SK-N-SH (cell line): ENCODE measurements around the gene ZNF197. TPM values are rescaled to one million over a fixed set of nuclear protein-coding genes. Genes with fewer than 3 reads are reported as not detected.

ENCODE experiments used
- CTCF ChIA-PET: fragments of 300-600, 350-600 bp; formaldehyde crosslinking; extraction: SDS; loops from one replicate; lab custom pipeline; 2021; lab: Yijun Ruan, JAX
- POLR2A ChIA-PET: fragments of 350-600 bp; sonication (Branson Sonifier 250); formaldehyde crosslinking; extraction: SDS; loops from one replicate; lab custom pipeline; 2020; ENCODE audit warnings: antibody characterized with exemption, inconsistent platforms; lab: Yijun Ruan, JAX
- DNase-seq: peaks from one replicate; pipeline ENCODE4 v3.0.0; 2012
- H2AFZ ChIP-seq: fragments of 200-600 bp; sonication (generic); 2 replicates; pipeline ENCODE4 v1.8.1; 2016; ENCODE audit warnings: antibody characterized with exemption, mild to moderate bottlenecking, low read depth
- H3F3A ChIP-seq: fragments of 200-600 bp; sonication (generic); replicated peaks from 2 replicates; pipeline ENCODE3; 2016; ENCODE audit warnings: antibody characterized with exemption, mild to moderate bottlenecking; ENCODE audit not compliant: insufficient read depth
- H3K27ac ChIP-seq, 2 experiments: fragments of 200-500 bp in 1 of 2; fragments of 200-600 bp in 1 of 2; sonication (Bioruptor generic) in 1 of 2; sonication (generic), shearing (Covaris generic) in 1 of 2; 2 replicates each; pipeline versions ENCODE4 v1.5.1 to v1.6.1; 2014 to 2016; ENCODE audit warnings: low read depth in 2 of 2, inconsistent platforms in 1 of 2, low read length in 1 of 2, mild to moderate bottlenecking in 1 of 2, mixed read lengths in 1 of 2
- H3K27me3 ChIP-seq: fragments of 200-600 bp; sonication (generic), shearing (Covaris generic); 2 replicates; pipeline ENCODE4 v1.6.1; 2016; ENCODE audit warnings: mixed run types; ENCODE audit not compliant: insufficient read depth
- H3K36me3 ChIP-seq, 2 experiments: fragments of 200-500 bp in 1 of 2; fragments of 200-600 bp in 1 of 2; sonication (Bioruptor generic) in 1 of 2; sonication (generic) in 1 of 2; replicated peaks in 1 of 2; 2 replicates each; pipeline versions ENCODE3 to v1.5.1; 2014 to 2016; ENCODE audit warnings: low read length in 1 of 2, mild to moderate bottlenecking in 1 of 2; ENCODE audit not compliant: insufficient read depth in 2 of 2, control insufficient read depth in 1 of 2
- H3K4me1 ChIP-seq, 2 experiments: fragments of 200-500 bp in 1 of 2; fragments of 200-600 bp in 1 of 2; sonication (Bioruptor generic) in 1 of 2; sonication (generic), shearing (Covaris generic) in 1 of 2; 2 replicates each; pipeline versions ENCODE4 v1.5.1 to v1.6.1; 2014 to 2016; ENCODE audit warnings: low read depth in 1 of 2, low read length in 1 of 2, mixed run types in 1 of 2; ENCODE audit not compliant: insufficient read depth in 2 of 2, control insufficient read depth in 1 of 2
- H3K4me2 ChIP-seq: fragments of 200-600 bp; sonication (generic), shearing (Covaris generic); 2 replicates; pipeline ENCODE4 v1.6.1; 2017; ENCODE audit warnings: mixed run types
- H3K4me3 ChIP-seq, 2 experiments: fragments of 200-500 bp in 1 of 2; fragments of 200-600 bp in 1 of 2; sonication (Bioruptor generic) in 1 of 2; sonication (generic), shearing (Covaris generic) in 1 of 2; 2 replicates each; pipeline versions ENCODE4 v1.5.1 to v1.8.1; 2014 to 2016; ENCODE audit warnings: low read depth in 2 of 2, inconsistent platforms in 1 of 2, low read length in 1 of 2, mild to moderate bottlenecking in 1 of 2, mixed read lengths in 1 of 2, moderate library complexity in 1 of 2
- H3K79me2 ChIP-seq: fragments of 200-600 bp; sonication (generic); 2 replicates; pipeline ENCODE4 v1.8.1; 2017; ENCODE audit warnings: mild to moderate bottlenecking; ENCODE audit not compliant: insufficient read depth
- H3K9ac ChIP-seq: fragments of 200-600 bp; sonication (generic); 2 replicates; pipeline ENCODE4 v1.6.1; 2017; ENCODE audit warnings: mixed run types
- H3K9me2 ChIP-seq: fragments of 200-600 bp; sonication (generic); 2 replicates; pipeline ENCODE4 v1.6.1; 2017; ENCODE audit warnings: mixed run types
- H3K9me3 ChIP-seq: fragments of 200-600 bp; sonication (generic); 2 replicates; pipeline ENCODE4 v1.6.1; 2017; ENCODE audit warnings: mixed run types, mild to moderate bottlenecking, moderate library complexity
- H4K20me1 ChIP-seq: fragments of 200-600 bp; sonication (generic); 2 replicates; pipeline ENCODE4 v1.6.1; 2017; ENCODE audit warnings: mild to moderate bottlenecking, mixed run types; ENCODE audit not compliant: insufficient read depth
- CTCF ChIP-seq: fragments of 200-600 bp; sonication (generic); IDR thresholded peaks from 2 replicates; pipeline ENCODE4 v1.6.1; 2017; ENCODE audit warnings: antibody characterized with exemption, mild to moderate bottlenecking, moderate library complexity
- ELF1 ChIP-seq: IDR thresholded peaks from 2 replicates; pipeline ENCODE4 v1.4.0; 2012
- EP300 ChIP-seq, 2 experiments: IDR thresholded peaks; 2 replicates each; pipeline versions ENCODE4 v1.4.0 to v1.6.1; 2012; ENCODE audit warnings: borderline replicate concordance in 1 of 2, low read depth in 1 of 2, low read length in 1 of 2
- EZH2phosphoT487 ChIP-seq: fragments of 200-600 bp; sonication (generic); IDR thresholded peaks from 2 replicates; pipeline ENCODE4 v1.6.1; 2017; ENCODE audit warnings: low read depth, mixed run types, mild to moderate bottlenecking, antibody characterized with exemption, moderate library complexity, borderline replicate concordance
- FOXJ3 ChIP-seq: sonication (generic); formaldehyde crosslinking; IDR thresholded peaks from 2 replicates; pipeline ENCODE4 v1.5.1; 2020; ENCODE audit warnings: mild to moderate bottlenecking, missing genetic modification reagents
- FOXM1 ChIP-seq: IDR thresholded peaks from 2 replicates; pipeline ENCODE4 v1.4.0; 2012; ENCODE audit warnings: low read depth, mild to moderate bottlenecking
- GABPA ChIP-seq: IDR thresholded peaks from 2 replicates; pipeline ENCODE4 v1.4.0; 2012; ENCODE audit warnings: low read depth, mild to moderate bottlenecking
- GATA2 ChIP-seq: sonication (generic); formaldehyde crosslinking; IDR thresholded peaks from 2 replicates; pipeline ENCODE4 v1.5.0; 2020; ENCODE audit warnings: mild to moderate bottlenecking, missing genetic modification reagents
- MXI1 ChIP-seq: IDR thresholded peaks from 2 replicates; pipeline ENCODE4 v1.6.1; 2012; ENCODE audit warnings: mild to moderate bottlenecking, low read depth, low read length, improper control_type of control experiment
- NFIC ChIP-seq: IDR thresholded peaks from 2 replicates; pipeline ENCODE4 v1.4.0; 2012; ENCODE audit warnings: borderline replicate concordance
- RAD21 ChIP-seq: IDR thresholded peaks from 2 replicates; pipeline ENCODE4 v1.6.1; 2012; ENCODE audit warnings: mild to moderate bottlenecking, low read length
- REST ChIP-seq: IDR thresholded peaks from 2 replicates; pipeline ENCODE4 v1.6.1; 2012; ENCODE audit warnings: mild to moderate bottlenecking, low read depth, low read length, moderate library complexity
- RFX5 ChIP-seq: IDR thresholded peaks from 2 replicates; pipeline ENCODE4 v1.6.1; 2012; ENCODE audit warnings: mild to moderate bottlenecking, improper control_type of control experiment, low read length
- TAF1 ChIP-seq: IDR thresholded peaks from 2 replicates; pipeline ENCODE4 v1.6.1; 2012; ENCODE audit warnings: low read depth, mild to moderate bottlenecking, low read length, moderate library complexity, borderline replicate concordance
- TCF12 ChIP-seq: IDR thresholded peaks from 2 replicates; pipeline ENCODE4 v1.4.0; 2012
- TEAD4 ChIP-seq: IDR thresholded peaks from 2 replicates; pipeline ENCODE4 v1.4.0; 2012; ENCODE audit warnings: mild to moderate bottlenecking, borderline replicate concordance; ENCODE audit not compliant: insufficient read depth
- USF1 ChIP-seq: IDR thresholded peaks from 2 replicates; pipeline ENCODE4 v1.4.0; 2012; ENCODE audit warnings: low read depth, borderline replicate concordance
- YY1 ChIP-seq: IDR thresholded peaks from 2 replicates; pipeline ENCODE4 v1.4.0; 2012; ENCODE audit warnings: low read depth, mild to moderate bottlenecking
- WGBS: methylation state at CpG from one replicate; pipeline ENCODE4 v1.1.6; 2017; ENCODE audit warnings: low lambda C conversion rate; 5-methylcytosine and 5-hydroxymethylcytosine counted together
- polyA plus RNA-seq, 3 experiments: library from polyadenylated mRNA; depleted of rRNA; stranded (reverse); fragments of >200 nt; gene quantifications; 2 replicates each; pipeline ENCODE4 v1.2.3, GENCODE V29; 2012
- TF ChIP-seq, protein P1 (sequence below): IDR thresholded peaks from 2 replicates; pipeline ENCODE4; 2012
- TF ChIP-seq, protein P2 (sequence below): IDR thresholded peaks from 2 replicates; pipeline ENCODE4 v1.4.0; 2012; ENCODE audit warnings: low read depth

Gene ZNF197
- polyA plus RNA-seq, 1 of the 3 experiments (the other 2 are of a cell fraction): 4.3 TPM

- 91% methylated on average over 2 of the region's 2 CpGs for WGBS
- H3K4me2 ChIP-seq: no peak overlapping the region
- H3K9me3 ChIP-seq: no peaks in the 10 kb centered on the region
- no peak overlapping the region for H3K27ac ChIP-seq
- H3F3A ChIP-seq: no peaks in the 10 kb centered on the region
- H2AFZ ChIP-seq: no peak overlapping the region
- no peaks in the 10 kb centered on the region for H3K27me3 ChIP-seq
- no peaks in the 10 kb centered on the region for H3K9me2 ChIP-seq
- no peak overlapping the region for H3K9ac ChIP-seq
- H4K20me1 ChIP-seq: no peaks in the 10 kb centered on the region
- CTCF ChIA-PET: no interaction called here
- no peak overlapping the region for H3K4me3 ChIP-seq
- H3K79me2 ChIP-seq: no peaks in the 10 kb centered on the region
- H3K36me3 ChIP-seq: peaks cover 0 to 20% of the 10 kb centered on the region in 2 experiments
- no peaks in the 10 kb centered on the region for H3K4me1 ChIP-seq
- TF ChIP-seq TCF12 (no peak), GABPA (no peak), TEAD4 (no peak), MXI1 (no peak), GATA2 (no peak), ELF1 (no peak), FOXM1 (no peak), EP300 (IDR thresholded peaks at IDR 0.05; ENCODE audit: borderline replicate concordance in 1 of 2, low read depth in 1 of 2, low read length in 1 of 2) (no peak), EZH2phosphoT487 (no peak), FOXJ3 (CRISPR knock-in tag) (no peak), TAF1 (no peak), REST (no peak), USF1 (no peak), NFIC (no peak), RAD21 (no peak), YY1 (no peak), CTCF (no peak), RFX5 (no peak)
- TF ChIP-seq, protein P1, sequence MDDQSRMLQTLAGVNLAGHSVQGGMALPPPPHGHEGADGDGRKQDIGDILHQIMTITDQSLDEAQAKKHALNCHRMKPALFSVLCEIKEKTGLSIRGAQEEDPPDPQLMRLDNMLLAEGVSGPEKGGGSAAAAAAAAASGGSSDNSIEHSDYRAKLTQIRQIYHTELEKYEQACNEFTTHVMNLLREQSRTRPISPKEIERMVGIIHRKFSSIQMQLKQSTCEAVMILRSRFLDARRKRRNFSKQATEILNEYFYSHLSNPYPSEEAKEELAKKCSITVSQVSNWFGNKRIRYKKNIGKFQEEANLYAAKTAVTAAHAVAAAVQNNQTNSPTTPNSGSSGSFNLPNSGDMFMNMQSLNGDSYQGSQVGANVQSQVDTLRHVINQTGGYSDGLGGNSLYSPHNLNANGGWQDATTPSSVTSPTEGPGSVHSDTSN: no peak
- TF ChIP-seq, protein P2, sequence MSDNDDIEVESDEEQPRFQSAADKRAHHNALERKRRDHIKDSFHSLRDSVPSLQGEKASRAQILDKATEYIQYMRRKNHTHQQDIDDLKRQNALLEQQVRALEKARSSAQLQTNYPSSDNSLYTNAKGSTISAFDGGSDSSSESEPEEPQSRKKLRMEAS: no peak
- POLR2A ChIA-PET: no interaction called here
- no peak for DNase-seq
Measured at GRCh38 chr3:44601749-44602148, 23.1 kb upstream of the ZNF197 start.
